CD1c-positive myeloid dendritic cell (primary cell): ENCODE data around the gene ZNF536.
"Not testable (repeated sequence)": the region's sequence is repeated elsewhere in the genome, so short reads cannot be mapped to it uniquely, and the experiment has no call there.

Experiments used
- DNase-seq: peaks from one replicate; pipeline ENCODE4 v3.0.0-alpha.2; 2016; ENCODE audit errors: extremely low spot score

The ZNF536 gene

GRCh38 chr19:30417166-30417565 lies 45.0 kb downstream of the ZNF536 start:
- not testable (repeated sequence) for DNase-seq

GRCh38 chr19:30419568-30420180 lies 47.5 kb downstream of the ZNF536 start:
- no peak for DNase-seq

- no peak for DNase-seq
Measured at GRCh38 chr19:30420316-30420715, 48.1 kb downstream of the ZNF536 start.

- no peak for DNase-seq
Measured at GRCh38 chr19:30420881-30421280, 48.7 kb downstream of the ZNF536 start.

- no peak for DNase-seq
Measured at GRCh38 chr19:30421571-30421970, 49.4 kb downstream of the ZNF536 start.

- DNase-seq = no peak
Measured at GRCh38 chr19:30423481-30423880, 51.3 kb downstream of the ZNF536 start.

GRCh38 chr19:30425885-30426838 lies 54.0 kb downstream of the ZNF536 start:
- no peak for DNase-seq

GRCh38 chr19:30426864-30427263 lies 54.7 kb downstream of the ZNF536 start:
- no peak for DNase-seq

GRCh38 chr19:30428092-30428680 lies 56.0 kb downstream of the ZNF536 start:
- no peak for DNase-seq

GRCh38 chr19:30428844-30429243 lies 56.7 kb downstream of the ZNF536 start:
- DNase-seq = no peak

GRCh38 chr19:30430206-30430734 lies 58.1 kb downstream of the ZNF536 start:
- DNase-seq = no peak

- DNase-seq = no peak
Measured at GRCh38 chr19:30431591-30431990, 59.4 kb downstream of the ZNF536 start.

- no peak for DNase-seq
Measured at GRCh38 chr19:30434797-30435594, 62.8 kb downstream of the ZNF536 start.

- DNase-seq = no peak
Measured at GRCh38 chr19:30437869-30438268, 65.7 kb downstream of the ZNF536 start.

GRCh38 chr19:30439310-30439709 lies 67.1 kb downstream of the ZNF536 start:
- no peak for DNase-seq

- DNase-seq = no peak
Measured at GRCh38 chr19:30441011-30441410, 68.8 kb downstream of the ZNF536 start.

GRCh38 chr19:30442674-30443073 lies 70.5 kb downstream of the ZNF536 start:
- no peak for DNase-seq

- DNase-seq = no peak
Measured at GRCh38 chr19:30443531-30444252, 71.5 kb downstream of the ZNF536 start.

- DNase-seq = no peak
Measured at GRCh38 chr19:30444253-30444671, 72.1 kb downstream of the ZNF536 start.

- no peak for DNase-seq
Measured at GRCh38 chr19:30444686-30445232, 72.6 kb downstream of the ZNF536 start.

- DNase-seq = no peak
Measured at GRCh38 chr19:30445385-30445784, 73.2 kb downstream of the ZNF536 start.
